GM19023 (cell line): Measurements from ENCODE around the gene MFSD12.

Source experiments
- ATAC-seq: cut with Tn5 transposase; IDR thresholded peaks from one replicate; pipeline ENCODE4 v1.9.1; 2021; ENCODE audit warnings: mild to moderate bottlenecking, moderate library complexity; ENCODE audit not compliant: unreplicated experiment

Gene MFSD12

DNA sequence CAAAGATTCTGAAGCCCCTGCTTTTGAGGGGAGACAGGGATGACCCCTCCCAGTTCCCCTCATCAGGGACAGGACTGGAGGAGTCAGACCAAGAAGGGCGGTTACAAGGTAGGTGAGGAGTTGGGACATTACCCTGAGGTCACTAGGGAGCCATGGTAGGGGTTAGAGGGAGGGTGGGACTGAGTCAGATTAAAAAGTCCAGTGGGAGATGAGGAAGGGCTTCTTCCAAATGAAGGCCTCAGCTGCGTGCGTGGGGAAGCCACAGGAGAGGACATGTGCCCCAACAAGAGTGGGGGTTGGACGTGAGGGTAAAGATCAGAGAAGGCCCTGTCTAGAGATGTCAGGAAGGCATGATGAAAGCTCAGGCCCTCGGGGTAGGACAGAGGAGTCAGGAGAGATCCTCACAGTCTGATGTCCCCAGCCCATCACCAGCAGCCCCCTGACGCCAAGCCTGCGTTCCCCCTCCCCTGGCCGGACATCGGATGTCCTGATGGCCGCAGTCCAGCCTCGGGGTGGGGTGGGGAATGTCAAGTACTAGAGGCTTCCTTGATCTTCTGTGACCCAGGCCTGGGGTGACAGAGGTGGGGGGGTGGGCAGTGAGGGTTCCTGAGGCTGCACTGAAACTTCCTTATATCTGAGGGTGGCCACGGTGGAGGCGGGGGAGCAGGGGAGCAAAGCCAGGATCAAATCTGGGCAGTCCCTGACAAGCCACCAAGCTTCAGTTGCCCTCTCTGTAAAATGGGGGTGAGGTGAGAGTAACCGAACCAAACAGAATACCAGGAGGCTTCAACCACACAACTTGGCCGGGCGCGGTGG lies 6.5 kb upstream of the MFSD12 start:
- no peak for ATAC-seq

GRCh38 chr19:3556978-3557460 lies 367 bp downstream of the MFSD12 start:
- peak; percentile 16 for ATAC-seq

DNA sequence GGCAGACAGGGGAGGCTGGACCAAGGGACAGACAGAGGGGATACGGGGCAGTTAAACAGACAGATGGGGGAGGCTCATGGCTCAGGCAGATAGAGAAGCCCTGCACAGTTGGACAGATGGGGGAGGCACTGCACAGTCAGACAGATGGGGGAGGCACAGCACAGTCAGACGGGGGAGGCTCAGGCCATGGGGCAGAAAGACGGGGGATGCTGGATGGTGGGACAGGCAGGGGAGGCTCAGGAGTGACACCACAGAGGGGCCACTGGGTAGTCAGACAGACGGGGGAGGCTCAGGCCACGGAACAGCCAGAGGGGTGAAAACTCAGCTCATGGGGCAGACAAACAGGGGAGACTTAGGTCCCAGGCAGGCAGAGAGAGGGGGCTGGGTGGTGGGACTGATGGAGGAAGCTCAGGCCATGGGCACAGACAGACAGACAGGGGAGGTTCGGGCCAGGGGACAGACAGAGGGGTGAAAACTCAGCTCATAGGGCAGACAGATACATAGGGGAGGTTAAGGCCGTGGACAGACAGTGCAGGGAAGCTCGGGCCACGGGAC lies 886 bp downstream of the MFSD12 start:
- ATAC-seq: no peak

- ATAC-seq: no peak
Measured at GRCh38 chr19:3555653-3556422, 1.5 kb downstream of the MFSD12 start.

DNA sequence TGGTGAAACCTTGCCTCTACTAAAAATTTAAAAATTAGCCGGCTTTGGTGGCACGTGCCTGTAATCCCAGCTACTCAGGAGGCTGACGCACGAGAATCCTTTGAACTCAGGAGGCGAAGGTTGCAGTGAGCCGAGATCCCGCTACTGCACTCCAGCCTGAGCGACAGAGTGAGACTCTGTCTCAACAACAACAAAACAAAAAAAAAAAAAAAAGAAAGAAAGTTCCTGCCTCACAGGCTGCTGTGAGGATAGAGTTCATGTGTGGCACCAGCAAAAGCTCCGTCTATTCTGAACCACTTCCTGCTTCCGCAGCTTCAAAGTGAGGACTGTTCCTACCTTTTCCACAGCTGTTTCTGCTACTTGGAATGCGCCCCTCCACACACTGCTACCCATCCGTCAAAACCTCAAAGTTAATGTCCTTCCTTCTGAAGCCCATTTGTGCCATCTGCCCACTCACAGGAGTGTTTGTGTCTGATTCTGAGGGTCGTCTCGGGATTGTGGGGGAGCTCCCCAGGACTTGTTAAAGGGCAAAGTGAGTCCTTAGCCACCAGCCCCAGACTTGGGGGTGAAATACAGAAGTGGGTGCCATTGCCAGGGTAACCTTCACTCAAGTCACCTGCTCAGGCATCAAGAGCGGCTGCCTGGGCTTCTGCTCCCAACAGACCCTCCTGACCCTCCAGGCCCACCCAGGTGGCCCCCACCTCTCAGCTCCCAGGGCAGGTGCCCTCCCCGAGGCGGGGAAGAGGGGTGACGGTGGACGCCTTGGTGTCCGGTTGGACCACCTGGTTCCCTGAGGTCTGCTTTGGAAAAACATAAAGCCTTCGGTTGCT lies 2.9 kb downstream of the MFSD12 start:
- ATAC-seq: no peak

DNA sequence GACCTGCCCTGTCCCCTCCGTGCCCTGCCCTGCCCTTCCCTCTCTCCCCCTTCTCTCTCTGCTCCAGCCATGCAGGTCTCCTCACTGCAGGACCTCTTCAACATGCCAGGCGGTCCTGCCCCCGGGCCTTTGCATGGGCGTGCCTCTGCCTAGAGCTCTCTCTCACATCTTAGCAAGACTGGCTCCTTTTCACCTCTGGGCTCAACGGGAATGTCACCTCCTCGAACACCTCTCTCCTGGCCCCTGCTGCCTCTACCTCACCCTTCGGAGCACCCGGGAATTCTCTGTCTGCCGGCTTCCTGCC lies 5.6 kb downstream of the MFSD12 start:
- no peak for ATAC-seq

GRCh38 chr19:3550947-3551791 lies 6.2 kb downstream of the MFSD12 start:
- ATAC-seq: no peak

- ATAC-seq: no peak
Measured at GRCh38 chr19:3549816-3550215, 7.6 kb downstream of the MFSD12 start.

- no peak for ATAC-seq
Measured at GRCh38 chr19:3548606-3549005, 8.8 kb downstream of the MFSD12 start.

DNA sequence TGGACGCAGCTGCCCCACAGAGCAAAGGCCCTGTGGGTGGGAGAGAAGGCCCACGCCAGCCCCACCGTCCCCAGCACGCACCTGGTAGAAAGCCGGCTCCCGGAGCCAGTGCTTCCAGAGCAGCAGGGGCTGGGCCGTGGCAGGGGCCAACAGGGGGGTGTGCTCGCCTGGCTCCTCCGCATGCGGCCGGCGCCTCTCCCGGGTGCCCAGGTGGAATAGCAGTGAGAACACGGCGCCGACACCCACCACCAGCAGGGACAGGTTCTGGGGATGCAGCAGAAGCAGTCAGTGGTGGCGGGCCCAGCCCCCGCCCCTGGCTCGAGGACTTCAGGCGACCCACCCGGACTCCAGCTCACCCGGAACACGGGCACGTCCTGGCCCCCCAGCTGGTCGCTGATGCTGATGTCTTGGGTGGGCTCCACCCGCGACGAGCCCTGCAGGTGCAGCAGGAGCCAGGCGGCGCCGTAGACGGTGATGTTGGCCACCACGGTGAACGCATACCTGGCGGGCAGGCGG lies 9.6 kb downstream of the MFSD12 start:
- no peak for ATAC-seq

GRCh38 chr19:3547301-3547731 lies 10.1 kb downstream of the MFSD12 start:
- ATAC-seq: no peak

DNA sequence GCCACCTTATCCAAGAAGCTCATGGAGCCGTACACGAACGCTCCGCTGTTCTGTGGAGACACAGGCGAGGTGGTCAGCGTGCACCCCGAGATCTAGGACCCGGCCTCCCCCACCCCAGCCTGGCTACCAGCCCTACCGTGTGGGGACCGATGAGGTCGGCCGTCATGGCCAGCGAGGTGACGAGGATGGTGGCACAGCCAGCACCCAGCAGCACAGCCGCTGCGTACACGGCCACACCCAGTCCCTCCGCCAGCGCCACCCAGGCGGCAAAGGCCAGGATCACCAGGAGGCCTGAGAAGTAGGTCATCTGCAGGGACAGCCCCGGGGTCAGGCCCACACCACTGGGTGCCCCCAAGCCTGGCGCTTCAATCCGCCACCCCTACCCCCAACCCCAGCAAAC lies 11.3 kb downstream of the MFSD12 start:
- ATAC-seq: no peak

GRCh38 chr19:3545669-3546034 lies 11.7 kb downstream of the MFSD12 start:
- ATAC-seq: no peak

GRCh38 chr19:3544742-3545668 lies 12.4 kb downstream of the MFSD12 start:
- no peak for ATAC-seq

- no peak for ATAC-seq
Measured at GRCh38 chr19:3544058-3544376, 13.4 kb downstream of the MFSD12 start.

- no peak for ATAC-seq
Measured at GRCh38 chr19:3543150-3544057, 14.0 kb downstream of the MFSD12 start.

- no peak for ATAC-seq
Measured at GRCh38 chr19:3539756-3540118, 17.6 kb downstream of the MFSD12 start.
